Measurements from ENCODE around the gene ZNF770.
"Not testable (repeated sequence)": the region's sequence is repeated elsewhere in the genome, so short reads cannot be mapped to it uniquely, and the experiment has no call there.

DNA sequence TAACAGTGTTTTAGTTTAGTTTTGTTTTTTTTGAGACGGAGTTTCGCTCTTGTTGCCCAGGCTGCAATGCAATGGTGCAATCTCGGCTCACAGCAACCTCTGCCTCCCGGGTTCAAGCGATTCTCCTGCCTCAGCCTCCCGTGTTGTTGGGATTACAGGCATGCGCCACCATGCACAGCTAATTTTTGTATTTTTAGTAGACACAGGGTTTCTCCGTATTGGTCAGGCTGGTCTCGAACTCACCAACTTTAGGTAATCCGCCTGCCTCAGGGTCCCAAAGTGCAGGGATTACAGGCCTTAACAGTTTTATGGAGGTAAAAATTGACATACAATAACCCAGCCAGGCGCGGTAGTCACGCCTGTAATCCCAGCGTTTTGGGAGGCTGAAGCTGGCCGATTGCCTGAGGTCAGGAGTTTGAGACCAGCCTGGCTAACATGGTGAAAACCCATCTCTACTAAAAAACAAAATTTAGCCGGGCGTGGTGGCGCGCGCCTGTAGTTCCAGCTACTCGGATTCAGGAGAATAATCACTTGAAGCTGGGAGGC is 17.9 kb downstream of the ZNF770 start:
- TF ChIP-seq, protein P1, sequence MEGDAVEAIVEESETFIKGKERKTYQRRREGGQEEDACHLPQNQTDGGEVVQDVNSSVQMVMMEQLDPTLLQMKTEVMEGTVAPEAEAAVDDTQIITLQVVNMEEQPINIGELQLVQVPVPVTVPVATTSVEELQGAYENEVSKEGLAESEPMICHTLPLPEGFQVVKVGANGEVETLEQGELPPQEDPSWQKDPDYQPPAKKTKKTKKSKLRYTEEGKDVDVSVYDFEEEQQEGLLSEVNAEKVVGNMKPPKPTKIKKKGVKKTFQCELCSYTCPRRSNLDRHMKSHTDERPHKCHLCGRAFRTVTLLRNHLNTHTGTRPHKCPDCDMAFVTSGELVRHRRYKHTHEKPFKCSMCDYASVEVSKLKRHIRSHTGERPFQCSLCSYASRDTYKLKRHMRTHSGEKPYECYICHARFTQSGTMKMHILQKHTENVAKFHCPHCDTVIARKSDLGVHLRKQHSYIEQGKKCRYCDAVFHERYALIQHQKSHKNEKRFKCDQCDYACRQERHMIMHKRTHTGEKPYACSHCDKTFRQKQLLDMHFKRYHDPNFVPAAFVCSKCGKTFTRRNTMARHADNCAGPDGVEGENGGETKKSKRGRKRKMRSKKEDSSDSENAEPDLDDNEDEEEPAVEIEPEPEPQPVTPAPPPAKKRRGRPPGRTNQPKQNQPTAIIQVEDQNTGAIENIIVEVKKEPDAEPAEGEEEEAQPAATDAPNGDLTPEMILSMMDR (IDR thresholded peaks at IDR 0.05; ENCODE audit: low read depth, low read length): not testable (repeated sequence)
- not testable (repeated sequence) for TF ChIP-seq EZH2phosphoT487 (IDR thresholded peaks at IDR 0.05; ENCODE audit: low read depth)

All from OCI-LY3 (cell line).